CD4-positive, alpha-beta T cell treated with Interleukin-12 subunit alpha and Interleukin-12 subunit beta, for 1 hour (primary cell): Measurements from ENCODE around the gene ZNF879.

Experiments used
- DNase-seq: peaks from one replicate; pipeline ENCODE4 v3.0.0-alpha.2; 2020

The ZNF879 gene

DNA sequence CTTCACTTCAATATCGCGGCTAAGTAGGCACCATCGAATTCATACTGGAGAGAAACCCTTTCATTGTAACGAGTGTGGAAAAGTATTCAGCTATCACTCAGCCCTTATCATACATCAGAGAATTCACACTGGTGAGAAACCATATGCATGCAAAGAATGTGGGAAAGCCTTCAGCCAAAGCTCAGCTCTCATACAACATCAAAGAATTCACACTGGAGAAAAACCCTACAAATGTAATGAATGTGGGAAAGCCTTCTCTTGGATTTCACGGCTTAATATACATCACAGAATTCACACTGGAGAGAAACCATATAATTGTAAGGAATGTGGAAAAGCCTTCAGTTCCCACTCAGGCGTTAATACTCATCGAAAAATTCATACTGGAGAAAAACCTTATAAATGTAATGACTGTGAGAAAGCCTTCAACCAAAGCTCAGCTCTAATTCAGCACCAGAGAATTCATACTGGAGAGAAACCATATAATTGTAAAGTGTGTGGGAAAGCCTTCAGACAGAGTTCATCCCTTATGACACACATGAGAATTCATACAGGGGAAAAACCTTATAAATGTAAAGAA lies 9.5 kb downstream of the ZNF879 start:
- no peak for DNase-seq

DNA sequence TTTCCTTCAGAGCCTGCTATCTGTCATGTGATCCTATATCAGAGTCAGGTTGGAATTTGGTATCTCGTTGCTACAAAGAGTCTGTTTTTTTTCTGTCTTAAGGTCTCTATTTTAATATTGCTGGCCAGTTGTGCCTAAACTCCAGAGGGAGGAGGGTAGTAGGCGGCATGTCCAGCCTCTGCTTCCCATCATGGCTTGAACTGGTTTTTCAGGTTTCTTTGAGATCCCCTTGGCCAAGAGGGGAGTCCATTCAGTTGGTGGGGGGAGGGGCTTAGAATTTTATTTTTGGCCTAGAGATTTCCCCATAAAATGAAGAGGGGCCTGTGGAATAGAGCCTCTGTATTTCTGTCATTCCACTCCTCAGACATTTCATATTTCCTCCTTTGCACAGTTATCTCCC lies 21.2 kb downstream of the ZNF879 start:
- DNase-seq: no peak

DNA sequence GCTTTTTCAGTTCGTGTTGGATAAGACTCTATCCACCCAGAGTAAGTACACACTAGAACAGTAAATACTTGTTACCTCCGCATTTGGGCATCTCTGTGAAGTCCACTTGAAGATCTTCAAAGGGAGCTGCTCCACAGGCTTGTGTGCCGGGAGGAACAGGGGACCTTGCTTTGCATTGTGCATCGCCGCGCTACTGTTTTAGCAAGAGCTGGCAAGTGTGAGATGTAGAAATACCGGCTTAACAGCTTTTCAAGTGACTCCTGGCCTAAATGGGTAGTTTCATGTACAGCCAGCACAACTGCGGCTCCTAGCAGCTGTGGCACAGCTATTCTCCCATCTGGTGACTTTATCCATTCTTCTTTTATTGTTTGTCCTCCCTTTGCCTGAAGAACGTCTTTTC lies 28.2 kb downstream of the ZNF879 start:
- no peak for DNase-seq

DNA sequence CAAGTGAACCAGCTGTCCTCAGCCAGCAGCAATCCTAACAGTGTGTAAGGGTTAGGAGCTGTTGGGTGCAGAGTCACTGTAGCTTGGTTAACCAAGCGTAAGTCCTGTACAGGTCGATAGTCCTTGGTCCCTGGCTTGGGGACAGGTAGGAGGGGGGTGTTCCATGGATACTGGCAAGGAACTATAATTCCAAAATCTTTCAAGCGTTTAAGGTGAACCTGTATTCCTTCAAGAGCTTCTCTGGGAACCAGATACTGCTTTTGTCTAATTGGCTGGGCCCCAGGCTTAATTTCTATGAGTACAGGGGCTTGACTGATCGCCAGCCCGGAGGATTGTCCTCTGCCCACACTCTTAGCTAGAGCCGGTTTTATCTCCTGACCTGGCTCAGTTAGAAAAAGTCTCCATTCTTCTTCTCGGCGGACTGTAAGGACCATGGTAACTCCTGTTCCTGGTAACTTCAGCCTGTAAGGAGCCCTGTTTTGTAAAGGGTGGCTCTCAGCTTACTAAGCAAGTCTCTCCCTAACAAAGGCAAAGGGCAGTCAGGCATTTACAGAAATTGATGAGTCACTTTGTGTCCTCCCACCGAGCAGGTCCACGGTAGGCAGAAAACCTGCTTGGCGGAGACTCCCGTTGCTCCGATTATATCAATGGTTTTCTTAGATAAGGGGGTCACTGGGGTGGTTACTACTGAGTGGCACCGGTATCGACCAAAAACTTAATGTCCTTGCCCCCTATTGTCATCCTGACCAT lies 30.6 kb downstream of the ZNF879 start:
- no peak for DNase-seq

DNA sequence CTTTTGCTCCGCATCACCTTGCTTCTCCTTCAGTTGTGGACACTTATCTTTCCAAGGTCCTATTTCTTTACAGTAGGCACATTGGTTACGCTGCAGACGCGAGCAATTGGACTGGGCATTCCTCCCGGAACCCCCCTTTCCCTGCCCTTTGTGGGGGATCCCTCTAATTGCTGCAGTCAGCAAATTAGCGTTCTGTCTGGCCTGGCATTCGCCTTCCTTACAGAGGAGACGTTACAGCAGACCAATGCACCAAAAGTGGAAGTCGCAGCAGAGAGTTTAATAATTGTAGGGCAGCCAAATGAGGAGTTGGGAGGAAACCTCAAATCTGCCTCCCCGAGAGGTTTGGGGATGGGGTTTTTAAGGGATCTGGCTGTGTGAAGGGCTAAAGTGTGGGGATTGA lies 31.3 kb downstream of the ZNF879 start:
- DNase-seq: no peak

DNA sequence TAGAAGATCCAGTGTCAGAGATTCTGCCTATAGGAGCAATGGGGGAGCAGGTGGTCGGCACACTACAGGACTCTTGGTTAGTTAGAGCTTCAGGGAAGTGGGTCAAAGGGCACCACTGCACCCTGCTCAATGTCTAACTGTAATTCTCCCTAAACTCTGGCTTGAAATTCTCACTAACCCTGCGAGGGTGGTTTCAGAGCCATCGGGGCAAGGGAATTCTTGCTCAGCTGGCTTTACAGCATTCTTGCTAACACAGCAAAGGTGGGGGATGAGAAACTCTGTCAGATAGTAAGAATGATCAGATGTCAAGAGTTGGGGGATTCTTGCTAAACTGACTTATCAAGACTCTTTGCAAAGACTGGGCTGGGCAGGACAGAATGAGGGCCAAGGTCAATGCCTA lies 31.8 kb downstream of the ZNF879 start:
- DNase-seq: no peak

DNA sequence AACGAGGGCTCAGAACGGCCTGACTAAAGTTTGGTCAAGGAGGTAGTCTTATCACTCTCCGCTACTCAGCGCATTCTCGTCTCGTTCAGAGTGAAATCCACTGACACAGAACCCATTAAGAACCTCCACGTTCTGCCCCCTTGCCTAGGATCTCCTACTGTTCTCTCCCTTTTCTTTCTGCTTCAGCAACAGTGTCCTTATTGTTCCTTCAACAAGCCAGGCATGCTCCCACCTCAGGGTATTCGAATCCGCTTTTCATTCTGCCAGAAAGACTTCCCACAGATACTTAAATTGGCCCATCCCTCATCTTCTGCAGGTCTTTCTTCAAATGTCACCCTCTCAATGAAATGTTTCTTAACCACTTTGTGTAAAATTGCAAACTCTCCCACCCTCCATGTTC lies 32.2 kb downstream of the ZNF879 start:
- DNase-seq: no peak

DNA sequence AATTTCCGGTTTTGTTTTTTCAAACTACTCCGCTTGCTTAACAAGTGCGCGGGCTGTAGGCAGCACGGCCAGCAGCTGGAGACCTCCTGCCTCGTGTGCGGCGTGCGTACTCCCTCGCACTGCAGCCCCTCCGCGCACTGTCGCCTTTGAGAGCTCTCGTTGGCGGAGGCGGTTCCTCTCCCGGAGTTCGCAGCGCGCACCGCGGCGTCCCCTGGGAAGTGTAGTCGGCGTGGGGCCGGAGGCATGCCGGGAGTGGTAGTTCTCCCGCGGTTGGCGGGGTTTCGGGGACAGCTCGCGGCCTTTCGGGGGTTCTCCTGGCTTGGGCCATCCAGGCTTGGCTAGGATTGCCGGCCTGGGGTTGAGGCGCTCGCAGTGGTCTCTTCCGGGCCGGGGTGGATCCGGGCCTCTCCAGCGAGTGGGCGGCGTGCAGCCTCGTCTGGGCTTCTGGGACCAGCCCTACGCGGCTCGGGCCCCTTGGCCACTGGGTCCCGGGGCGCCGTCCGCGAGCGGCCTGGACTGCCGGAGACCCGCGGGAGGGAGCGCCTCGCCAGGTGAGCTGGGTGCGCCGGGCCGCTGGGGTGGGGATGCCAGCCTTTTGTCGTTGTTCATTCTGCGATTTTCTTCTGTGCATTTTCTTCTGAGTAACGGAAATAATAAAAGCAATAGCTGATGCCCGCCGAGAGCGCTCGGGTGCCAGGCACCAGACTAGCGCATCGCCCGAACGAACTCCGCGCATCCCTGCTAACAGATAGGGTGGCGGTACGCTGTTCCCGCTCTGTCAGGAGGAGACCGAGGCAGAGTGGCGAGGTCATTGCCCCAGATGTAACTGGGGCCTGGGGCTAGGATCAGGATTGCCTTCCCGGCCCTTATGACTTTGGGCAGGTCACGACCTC lies 36.8 kb downstream of the ZNF879 start, which contains the start of gene ZNF354C:
Gene ZNF354C, plus strand, starts transcription at position 258 of the 893 bp plus-strand sequence. CDS start 1,696 bp downstream, outside the sequence.
- peak; percentile 89 for DNase-seq

DNA sequence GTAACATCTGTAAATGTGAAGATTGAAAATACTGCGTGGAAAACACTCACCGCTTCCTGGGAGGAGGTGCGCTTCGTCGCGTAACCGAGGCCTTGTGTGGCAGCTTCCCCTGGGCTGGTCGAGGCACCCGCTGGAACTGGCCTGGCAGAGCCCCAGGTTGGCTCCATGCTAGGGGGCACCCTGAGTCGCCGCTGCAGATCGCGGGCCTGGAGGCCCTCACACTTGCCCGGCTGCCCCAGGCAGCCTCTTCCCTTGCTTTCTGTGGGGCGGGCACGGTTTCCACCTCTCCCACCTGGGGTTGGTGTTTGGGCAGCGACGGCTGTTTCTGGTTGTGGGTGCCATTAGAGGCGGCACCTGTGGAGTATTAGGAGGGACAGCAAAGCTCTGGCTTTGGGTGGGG lies 37.4 kb downstream of the ZNF879 start:
- no peak for DNase-seq

DNA sequence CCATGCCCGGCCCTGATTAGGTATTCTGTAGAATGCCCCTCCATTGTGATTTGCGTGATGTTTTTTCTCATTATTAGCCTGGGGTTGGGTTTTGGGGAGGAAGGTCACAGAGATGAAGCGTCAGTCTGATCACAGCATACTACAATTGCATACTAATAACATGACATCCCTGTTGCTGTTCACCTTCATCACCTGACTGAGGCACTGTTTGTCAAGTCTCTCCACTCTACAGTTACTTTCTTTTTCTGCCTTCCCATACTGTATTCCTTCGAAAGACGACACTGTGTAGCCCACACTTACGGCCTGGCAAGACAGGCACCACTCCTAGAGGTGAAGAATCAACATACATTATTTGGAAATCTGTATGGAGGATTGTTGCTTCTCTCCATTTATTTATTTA lies 42.1 kb downstream of the ZNF879 start:
- DNase-seq: no peak

DNA sequence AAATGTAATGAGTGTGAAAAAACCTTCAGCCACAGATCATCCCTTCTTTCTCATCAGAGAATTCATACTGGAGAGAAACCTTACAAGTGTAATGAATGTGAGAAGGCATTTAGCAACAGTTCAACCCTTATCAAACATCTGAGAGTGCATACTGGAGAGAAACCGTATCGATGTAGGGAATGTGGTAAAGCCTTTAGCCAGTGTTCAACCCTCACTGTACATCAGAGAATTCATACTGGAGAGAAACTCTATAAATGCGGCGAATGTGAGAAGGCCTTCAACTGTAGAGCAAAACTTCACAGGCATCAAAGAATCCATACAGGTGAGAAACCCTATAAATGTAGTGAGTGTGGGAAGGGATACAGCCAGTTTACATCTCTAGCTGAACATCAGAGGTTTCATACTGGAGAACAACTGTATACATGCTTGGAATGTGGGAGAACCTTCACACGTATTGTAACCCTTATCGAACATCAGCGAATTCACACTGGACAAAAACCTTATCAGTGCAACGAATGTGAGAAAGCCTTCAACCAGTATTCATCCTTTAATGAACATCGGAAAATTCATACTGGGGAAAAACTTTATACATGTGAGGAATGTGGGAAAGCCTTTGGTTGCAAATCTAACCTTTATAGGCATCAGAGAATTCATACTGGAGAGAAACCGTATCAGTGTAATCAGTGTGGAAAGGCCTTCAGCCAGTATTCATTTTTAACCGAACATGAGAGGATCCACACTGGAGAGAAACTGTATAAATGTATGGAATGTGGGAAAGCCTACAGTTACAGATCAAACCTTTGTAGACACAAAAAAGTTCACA lies 55.8 kb downstream of the ZNF879 start:
- no peak for DNase-seq

DNA sequence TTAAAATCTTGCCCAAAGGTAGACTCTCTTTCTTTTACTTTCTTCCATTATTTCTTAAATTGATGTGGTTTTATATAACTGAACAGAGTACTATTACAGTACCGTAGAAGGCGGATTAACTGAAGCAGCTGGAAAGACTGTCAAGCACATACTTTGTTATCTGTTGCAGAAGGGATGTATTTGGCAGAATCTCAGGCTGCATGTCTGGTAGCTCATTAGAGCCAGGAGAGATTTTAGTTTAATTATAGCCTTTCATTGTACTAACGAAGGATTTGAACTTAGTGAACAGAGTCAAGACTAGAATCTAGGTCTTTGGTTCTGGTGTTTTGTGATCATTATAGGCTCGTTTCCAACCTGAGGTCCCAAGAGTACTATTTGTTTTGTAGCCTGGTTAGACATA lies 57.1 kb downstream of the ZNF879 start:
- no peak for DNase-seq
